ENCODE measurements around the gene MBOAT7. TPM values are rescaled to one million over a fixed set of nuclear protein-coding genes. Genes with fewer than 3 reads are reported as not detected.

The MBOAT7 gene
- total RNA-seq, 1 experiment from 2014 or later = 100 TPM

- Histone ChIP-seq H3K79me1 (ENCODE audit: insufficient read depth, low read depth, low read length, poor library complexity, severe bottlenecking) (peaks cover 10% of the 10 kb centered on the region), H4K5ac (ENCODE audit: insufficient read length, low read depth, low read length) (peak overlapping the region; percentile 18), H3K23me2 (ENCODE audit: insufficient read length, low read depth, low read length, poor library complexity, severe bottlenecking) (peaks cover 15% of the 10 kb centered on the region), H4K20me1 (ENCODE audit: control insufficient read depth, insufficient read depth, insufficient read length) (peaks cover 3% of the 10 kb centered on the region), H2BK20ac (ENCODE audit: low read depth, low read length, poor library complexity, severe bottlenecking) (no peak overlapping the region), H3K4me1 (ENCODE audit: insufficient read depth, low read length) (no peaks in the 10 kb centered on the region), H4K8ac (replicated peaks; ENCODE audit: insufficient read length, low read depth, low read length) (peak overlapping the region; percentile 52), H3K27ac (ENCODE audit: insufficient read length, low read depth, low read length) (no peak overlapping the region), H3K4me2 (ENCODE audit: insufficient read depth, insufficient read length, low read length) (no peak overlapping the region), H3K27me3 (ENCODE audit: insufficient read depth, low read length) (no peaks in the 10 kb centered on the region), H3K56ac (ENCODE audit: insufficient read length, low read depth, low read length) (peak overlapping the region; percentile 38), H4K91ac (ENCODE audit: insufficient read length, low read depth, low read length) (peak overlapping the region; percentile 23), H3K14ac (ENCODE audit: insufficient read depth, low read length) (no peak overlapping the region), H3K9me3 (ENCODE audit: control insufficient read depth, low read depth, low read length) (peaks cover 4% of the 10 kb centered on the region), H3K9ac (ENCODE audit: extremely low read depth, insufficient read length, low read length) (no peak overlapping the region), H3K79me2 (ENCODE audit: insufficient read depth, low read length) (peaks cover 8% of the 10 kb centered on the region; the same call in 1 of the 2 replicates), H2AK5ac (ENCODE audit: insufficient read length, low read length) (no peak overlapping the region), H3K4ac (ENCODE audit: low read depth, low read length) (peak overlapping the region; percentile 30; the same call in 1 of the 2 replicates), H3K23ac (ENCODE audit: insufficient read length, low read depth, low read length) (no peak overlapping the region), H3K18ac (ENCODE audit: insufficient read length, low read depth, low read length) (no peak overlapping the region), H2BK12ac (ENCODE audit: insufficient read length, low read depth, low read length) (no peak overlapping the region), H2AFZ (ENCODE audit: low read length) (no peak overlapping the region), H3T11ph (ENCODE audit: low read length) (no peak overlapping the region), H2BK120ac (ENCODE audit: low read depth, low read length, poor library complexity, severe bottlenecking) (no peak overlapping the region), H2BK15ac (ENCODE audit: low read depth, low read length) (no peak overlapping the region), H2BK5ac (ENCODE audit: insufficient read length, low read length) (no peak overlapping the region)
- Mint-ChIP-seq H3K9me3 (peaks cover 11 to 12% of the 10 kb centered on the region in 2 experiments), H3K4me3 (peak overlapping the region in 1 of 2 experiments; percentile 27; a peak in 2 of 5 replicates), H3K27ac (peak overlapping the region in 2 of 3 experiments; percentile 23 to 93; a peak in 5 of 7 replicates), H3K27me3 (ENCODE audit: low read depth) (peaks cover 1% of the 10 kb centered on the region; the same call in 1 of the 2 replicates), H3K4me1 (peaks cover 18 to 19% of the 10 kb centered on the region in 2 experiments), H3K36me3 (ENCODE audit: insufficient read depth in 1 of 3, low read depth in 3 of 3) (peaks cover 23 to 48% (median 34%) of the 10 kb centered on the region in 3 experiments)
- TF ChIP-seq CTCF (conservative IDR thresholded peaks at IDR 0.05) = no peak
- WGBS (ENCODE audit: extremely low coverage, insufficient read length, low lambda C conversion rate) = no CpG with 5 or more reads among the region's 2 CpGs
- no peak for DNase-seq
Observed at GRCh38 chr19:54133957-54134590, 55.3 kb downstream of the MBOAT7 start.

Measured in H9 (cell line).